ENCODE results near the gene DNAJC27.

Gene DNAJC27

DNA sequence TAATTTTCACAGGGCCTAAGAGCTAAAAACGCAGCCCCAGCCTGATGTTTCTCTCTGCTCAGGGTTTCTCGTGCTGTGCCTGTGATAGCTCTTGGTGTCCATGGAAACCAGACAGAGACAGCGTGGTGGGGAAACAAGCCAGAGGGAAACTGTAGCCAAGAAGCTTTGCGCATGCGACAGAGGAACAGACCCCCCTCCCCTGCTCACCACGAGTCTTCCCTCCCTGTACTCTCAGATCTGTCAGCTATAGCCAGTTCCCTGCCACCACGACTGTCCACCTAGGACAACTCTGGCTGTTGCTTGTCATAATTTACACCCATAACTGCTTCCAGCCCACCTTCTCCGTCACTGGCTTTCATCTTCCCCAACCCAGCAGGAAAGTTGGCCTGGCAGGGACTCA is 13.2 kb upstream of the DNAJC27 start:
- Mint-ChIP-seq H3K4me1 (ENCODE audit: low read depth) (no peaks in the 10 kb centered on the region), H3K9me3 (no peaks in the 10 kb centered on the region), H3K27me3 (ENCODE audit: low read depth) (peaks cover 17% of the 10 kb centered on the region), H3K27ac (no peak overlapping the region), H3K4me3 (no peak overlapping the region), H3K36me3 (ENCODE audit: low read depth) (no peaks in the 10 kb centered on the region)

DNA sequence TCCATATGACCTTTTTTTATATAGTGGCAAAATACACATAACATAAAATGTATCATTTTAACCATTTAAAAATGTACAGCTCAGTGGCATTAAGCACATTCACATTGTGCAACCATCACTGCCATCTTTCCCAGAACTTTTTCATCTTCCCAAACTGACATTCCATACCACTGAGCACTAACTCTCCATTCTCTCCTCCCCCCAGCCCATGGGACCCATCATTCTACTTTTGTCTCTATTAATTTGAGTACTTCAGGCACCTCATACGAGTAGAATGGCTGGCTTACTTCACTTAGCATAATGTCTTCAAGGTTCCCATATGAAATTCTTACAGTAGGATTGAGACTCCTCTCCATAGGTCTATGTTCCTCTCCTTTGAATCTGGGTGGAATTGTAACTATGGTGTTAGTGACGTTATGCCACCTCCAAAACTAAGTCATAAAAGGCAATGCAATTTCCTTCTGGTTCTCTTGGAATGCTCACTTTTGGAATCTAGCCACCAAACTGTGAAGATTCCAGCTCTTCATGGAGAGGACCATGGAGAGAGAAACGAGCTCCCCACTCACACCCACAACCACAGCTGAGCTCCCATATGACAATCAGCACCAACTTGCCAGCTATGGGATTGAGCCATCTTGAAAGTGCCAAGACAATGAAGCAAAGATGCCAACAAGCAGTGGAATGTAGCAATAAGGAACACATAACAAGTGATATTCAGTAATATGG is 9.8 kb upstream of the DNAJC27 start:
- Mint-ChIP-seq H3K4me3 (no peak overlapping the region), H3K27me3 (ENCODE audit: low read depth) (peaks cover 17% of the 10 kb centered on the region), H3K27ac (no peak overlapping the region), H3K36me3 (ENCODE audit: low read depth) (no peaks in the 10 kb centered on the region), H3K4me1 (ENCODE audit: low read depth) (no peaks in the 10 kb centered on the region), H3K9me3 (no peaks in the 10 kb centered on the region)

DNA sequence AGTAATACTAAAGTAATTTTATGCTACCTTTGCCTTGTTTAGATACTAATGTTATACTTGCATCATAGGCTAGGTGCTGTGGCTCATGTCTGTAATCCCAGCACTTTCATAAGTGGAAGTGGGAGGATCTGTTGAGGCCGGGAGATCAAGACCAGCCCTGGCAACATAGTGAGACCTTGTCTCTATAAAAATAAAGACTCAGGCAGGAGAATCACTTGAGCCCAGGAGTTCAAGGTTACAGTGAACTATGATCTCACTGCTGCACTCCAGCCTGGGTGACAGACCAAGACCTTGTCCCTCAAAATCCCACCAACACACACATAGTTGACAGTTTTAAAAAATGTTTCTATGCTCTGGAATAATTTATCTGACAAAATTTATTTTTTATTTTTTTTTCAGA is 6.9 kb upstream of the DNAJC27 start:
- peaks cover 3% of the 10 kb centered on the region for H3K4me1 Mint-ChIP-seq (ENCODE audit: low read depth)
- no peak overlapping the region for H3K27ac Mint-ChIP-seq
- no peaks in the 10 kb centered on the region for H3K9me3 Mint-ChIP-seq
- no peaks in the 10 kb centered on the region for H3K36me3 Mint-ChIP-seq (ENCODE audit: low read depth)
- H3K4me3 Mint-ChIP-seq = no peak overlapping the region
- no peaks in the 10 kb centered on the region for H3K27me3 Mint-ChIP-seq (ENCODE audit: low read depth)

DNA sequence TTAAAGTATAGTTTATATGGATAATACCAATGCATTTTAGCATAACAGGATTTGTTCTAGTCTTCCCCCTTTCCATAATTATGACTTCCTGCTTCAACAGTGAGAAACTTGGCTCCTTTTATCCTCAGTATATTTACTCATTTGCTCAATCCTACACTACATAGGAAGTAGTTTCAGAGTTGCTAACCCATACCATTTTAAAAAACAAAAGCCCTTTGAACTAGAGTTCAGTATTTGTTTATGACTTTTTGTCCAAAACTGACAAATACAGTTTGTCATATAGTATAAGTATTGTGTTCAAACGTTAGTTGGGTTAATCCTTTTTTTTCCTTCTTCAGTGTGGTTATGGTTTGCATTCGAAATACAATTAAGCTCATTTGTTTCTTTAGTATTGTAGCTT is 5.9 kb upstream of the DNAJC27 start:
- Mint-ChIP-seq H3K36me3 (ENCODE audit: low read depth) (no peaks in the 10 kb centered on the region), H3K4me3 (no peak overlapping the region), H3K9me3 (no peaks in the 10 kb centered on the region), H3K4me1 (ENCODE audit: low read depth) (peaks cover 6% of the 10 kb centered on the region), H3K27ac (no peak overlapping the region), H3K27me3 (ENCODE audit: low read depth) (no peaks in the 10 kb centered on the region)

DNA sequence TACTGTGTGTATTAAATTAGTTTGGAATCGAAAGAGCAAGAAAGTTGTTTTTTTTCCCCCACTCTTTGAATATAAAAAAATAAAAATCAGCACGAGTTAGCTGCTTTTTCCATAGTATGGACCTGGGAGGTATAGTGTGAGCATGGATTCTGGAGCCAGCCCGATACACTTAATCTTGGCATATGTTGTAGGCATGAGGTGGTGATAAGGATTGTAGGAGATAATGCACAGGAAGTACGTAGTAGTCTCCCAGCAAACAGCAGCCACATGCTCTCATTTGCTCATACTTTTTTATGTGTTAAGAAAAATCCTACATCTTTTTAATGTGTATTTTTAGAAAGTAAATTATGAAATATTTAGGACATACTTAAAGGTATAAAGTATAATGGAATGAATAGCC is 2.1 kb upstream of the DNAJC27 start:
- H3K4me3 Mint-ChIP-seq = no peak overlapping the region

DNA sequence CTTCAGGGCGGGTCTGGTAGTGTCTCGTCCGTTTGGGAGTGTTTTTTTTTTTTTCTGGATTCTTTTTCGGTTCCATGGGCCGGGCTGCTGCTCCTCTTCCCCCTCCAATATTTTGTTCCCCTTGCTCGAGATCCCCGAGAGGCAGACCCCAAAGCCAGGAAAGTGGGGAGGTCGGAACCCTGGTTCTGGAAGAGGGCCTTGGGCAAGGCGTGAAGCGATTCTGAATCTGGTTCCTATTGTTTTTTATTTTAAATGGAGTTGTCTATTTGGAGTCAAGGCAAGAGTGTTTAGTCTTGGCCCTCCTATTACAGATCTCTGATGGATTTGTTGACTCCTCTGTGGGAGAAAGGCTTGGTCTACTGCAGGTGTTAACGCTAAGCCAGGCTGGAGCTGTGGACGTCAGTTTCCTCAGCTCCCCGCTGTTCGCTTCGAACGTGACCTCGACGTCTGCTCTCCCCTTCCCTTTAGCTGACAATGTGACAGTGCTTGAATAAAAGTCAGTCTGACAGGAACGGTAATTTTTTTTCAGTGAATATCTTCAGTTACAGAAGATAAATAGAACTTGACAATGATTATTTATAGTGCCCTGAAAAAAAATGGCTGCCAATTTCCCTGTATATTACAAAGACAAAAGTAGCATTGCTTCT is 683 bp upstream of the DNAJC27 start:
- Mint-ChIP-seq H3K4me1 (ENCODE audit: low read depth) (peaks cover 17% of the 10 kb centered on the region), H3K27me3 (ENCODE audit: low read depth) (no peaks in the 10 kb centered on the region), H3K27ac (peak overlapping the region; percentile 100), H3K9me3 (no peaks in the 10 kb centered on the region), H3K4me3 (peak overlapping the region; percentile 96), H3K36me3 (ENCODE audit: low read depth) (no peaks in the 10 kb centered on the region)

More for the DNA sequence above, 2.1 kb upstream of the DNAJC27 start:
- Mint-ChIP-seq H3K4me1 (ENCODE audit: low read depth) (peaks cover 16% of the 10 kb centered on the region), H3K27me3 (ENCODE audit: low read depth) (no peaks in the 10 kb centered on the region), H3K36me3 (ENCODE audit: low read depth) (no peaks in the 10 kb centered on the region), H3K9me3 (no peaks in the 10 kb centered on the region), H3K27ac (peak overlapping the region; percentile 7)

DNA sequence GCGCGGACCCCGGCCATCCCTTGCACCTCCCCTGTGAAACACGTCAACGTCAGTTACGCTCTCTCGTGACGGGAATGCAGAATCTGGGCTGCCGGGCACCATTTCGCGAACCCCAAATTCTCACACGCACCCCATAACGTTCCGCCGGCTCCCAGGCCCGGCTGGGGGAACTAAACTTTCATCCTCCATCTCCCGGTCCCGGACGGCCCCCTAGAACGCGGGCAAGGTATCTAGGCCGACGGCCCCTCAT is 544 bp downstream of the DNAJC27 start:
- Mint-ChIP-seq H3K9me3 (no peaks in the 10 kb centered on the region), H3K36me3 (ENCODE audit: low read depth) (peaks cover 9% of the 10 kb centered on the region), H3K27me3 (ENCODE audit: low read depth) (no peaks in the 10 kb centered on the region), H3K4me3 (peak overlapping the region; percentile 96), H3K4me1 (ENCODE audit: low read depth) (peaks cover 17% of the 10 kb centered on the region), H3K27ac (peak overlapping the region; percentile 100)

DNA sequence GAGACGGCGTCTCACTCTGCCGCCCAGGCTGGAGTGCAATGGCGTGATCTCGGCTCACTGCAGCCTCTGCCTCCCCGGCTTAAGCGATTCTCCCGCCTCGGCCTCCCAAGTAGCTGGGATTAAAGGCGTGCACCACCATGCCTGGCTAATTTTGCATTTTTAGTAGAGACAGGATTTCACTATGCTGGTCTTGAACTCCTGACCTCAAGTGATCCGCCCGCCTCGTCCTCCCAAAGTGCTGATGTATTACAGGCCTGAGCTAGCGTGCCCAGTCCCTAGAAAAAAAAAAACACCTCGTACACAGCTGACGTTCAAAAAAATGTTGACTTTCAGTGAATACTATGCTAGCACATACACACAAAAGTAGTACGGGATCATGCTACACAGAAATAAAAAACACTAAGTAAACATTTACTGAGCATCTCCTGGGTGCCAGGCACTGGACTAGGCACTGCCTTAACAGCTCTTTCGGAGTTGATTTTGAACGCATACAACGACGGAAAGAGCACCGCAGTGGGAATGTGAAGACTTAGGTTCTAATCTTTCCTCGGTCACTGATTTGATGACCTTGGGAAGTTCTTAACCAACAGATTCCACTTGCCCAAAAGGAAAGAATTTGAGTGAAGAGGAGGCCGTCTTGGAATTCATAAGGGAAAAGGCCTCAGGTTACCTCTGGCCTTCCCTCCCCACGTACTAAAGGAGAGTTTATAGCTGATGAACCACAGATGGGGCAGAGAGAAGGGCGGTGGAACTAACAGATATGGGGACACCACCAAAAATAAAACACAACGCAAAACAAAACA is 1.1 kb downstream of the DNAJC27 start:
- peak overlapping the region; percentile 100 for H3K27ac Mint-ChIP-seq
- H3K9me3 Mint-ChIP-seq = no peaks in the 10 kb centered on the region
- peaks cover 13% of the 10 kb centered on the region for H3K36me3 Mint-ChIP-seq (ENCODE audit: low read depth)
- peak overlapping the region; percentile 96 for H3K4me3 Mint-ChIP-seq
- H3K27me3 Mint-ChIP-seq (ENCODE audit: low read depth) = no peaks in the 10 kb centered on the region
- H3K4me1 Mint-ChIP-seq (ENCODE audit: low read depth) = peaks cover 17% of the 10 kb centered on the region

DNA sequence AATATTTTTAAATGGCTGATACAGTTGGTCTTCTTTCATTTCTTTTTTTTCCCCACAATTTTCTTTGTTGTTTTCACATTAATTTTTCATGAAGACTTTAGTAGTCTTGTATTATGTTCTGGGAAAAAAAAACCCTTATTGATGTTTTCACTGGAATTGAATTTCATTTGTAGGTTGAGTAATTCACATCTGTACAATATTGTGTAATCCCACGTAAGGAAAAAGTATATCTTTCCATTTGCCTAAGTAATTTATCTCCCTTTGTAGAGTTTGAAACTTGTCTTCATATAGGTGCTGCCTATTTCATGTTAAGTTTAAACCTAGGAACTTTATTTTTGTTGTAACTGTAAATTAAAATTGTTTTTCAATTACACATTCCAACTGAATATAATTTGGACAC is 2.0 kb downstream of the DNAJC27 start:
- peaks cover 13% of the 10 kb centered on the region for H3K36me3 Mint-ChIP-seq (ENCODE audit: low read depth)
- no peak overlapping the region for H3K27ac Mint-ChIP-seq
- peaks cover 15% of the 10 kb centered on the region for H3K4me1 Mint-ChIP-seq (ENCODE audit: low read depth)
- H3K27me3 Mint-ChIP-seq (ENCODE audit: low read depth) = no peaks in the 10 kb centered on the region
- no peaks in the 10 kb centered on the region for H3K9me3 Mint-ChIP-seq
- H3K4me3 Mint-ChIP-seq = no peak overlapping the region

DNA sequence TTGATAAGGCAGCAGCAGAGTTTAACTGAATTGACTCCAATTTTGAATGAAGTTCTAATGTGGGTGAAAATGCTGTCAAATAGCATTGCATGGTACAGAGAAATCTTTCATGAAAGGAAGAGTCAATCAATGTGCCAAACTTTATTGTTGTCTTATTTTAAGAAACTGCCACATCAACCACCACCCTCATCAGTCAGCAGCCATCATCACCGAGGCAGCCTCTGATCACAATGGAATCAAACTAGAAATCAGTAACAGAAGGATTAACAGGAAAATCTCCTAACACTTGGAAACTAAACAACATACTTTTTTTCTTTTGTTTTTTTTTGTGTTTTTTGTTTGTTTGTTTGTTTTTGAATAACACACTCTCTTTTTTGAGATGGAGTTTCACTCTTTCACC is 9.9 kb downstream of the DNAJC27 start:
- peaks cover 58% of the 10 kb centered on the region for H3K36me3 Mint-ChIP-seq (ENCODE audit: low read depth)
- no peaks in the 10 kb centered on the region for H3K27me3 Mint-ChIP-seq (ENCODE audit: low read depth)
- no peaks in the 10 kb centered on the region for H3K9me3 Mint-ChIP-seq
- peaks cover 9% of the 10 kb centered on the region for H3K4me1 Mint-ChIP-seq (ENCODE audit: low read depth)
- no peak overlapping the region for H3K27ac Mint-ChIP-seq
- H3K4me3 Mint-ChIP-seq = no peak overlapping the region

DNA sequence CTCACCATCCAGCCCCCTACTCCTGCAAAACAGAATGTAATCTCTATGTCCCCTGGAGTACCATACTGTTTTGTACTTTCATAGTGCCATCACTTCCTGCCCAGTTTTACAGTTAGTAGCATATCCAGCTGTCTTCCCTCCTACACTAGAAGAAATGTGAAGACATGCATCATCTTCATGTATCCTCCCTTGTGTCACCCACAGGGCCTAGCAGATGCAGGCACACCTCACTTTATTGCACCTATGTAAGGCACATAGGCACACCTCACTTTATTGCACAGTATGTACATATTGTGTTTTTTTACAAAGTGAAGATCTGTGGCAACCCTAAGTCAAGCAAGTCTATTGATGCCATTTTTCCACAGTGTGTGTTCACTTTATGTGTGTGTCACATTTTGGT is 12.0 kb downstream of the DNAJC27 start:
- peaks cover 12% of the 10 kb centered on the region for H3K9me3 Mint-ChIP-seq

DNA sequence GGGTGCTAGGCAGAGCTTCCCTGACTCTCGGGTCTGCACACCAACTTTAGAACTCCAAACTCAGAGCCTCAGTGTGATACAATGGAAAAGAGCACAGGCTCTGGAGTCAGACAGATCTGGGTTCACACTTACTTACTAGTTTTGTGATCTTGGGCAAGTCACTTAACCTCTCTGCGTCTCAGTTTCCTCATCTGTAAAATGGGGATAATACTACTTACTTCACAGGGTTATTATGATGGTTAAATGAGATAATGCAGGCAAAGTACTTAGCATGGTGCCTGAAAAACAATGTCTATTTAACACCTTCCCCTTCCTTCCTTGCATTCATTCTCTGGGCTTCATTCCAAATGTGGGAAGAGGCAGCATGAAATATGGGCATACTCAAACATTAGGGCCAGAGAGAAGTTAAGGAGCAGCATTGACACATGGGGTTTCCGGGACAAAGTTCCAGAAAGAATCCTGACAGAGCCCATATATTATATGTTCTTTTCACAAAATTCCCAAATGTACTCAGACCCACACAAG is 13.3 kb downstream of the DNAJC27 start:
- Mint-ChIP-seq H3K27me3 (ENCODE audit: low read depth) (no peaks in the 10 kb centered on the region), H3K9me3 (peaks cover 12% of the 10 kb centered on the region), H3K27ac (no peak overlapping the region), H3K4me3 (no peak overlapping the region), H3K36me3 (ENCODE audit: low read depth) (peaks cover 69% of the 10 kb centered on the region), H3K4me1 (ENCODE audit: low read depth) (peaks cover 9% of the 10 kb centered on the region)

More for the DNA sequence above, 12.0 kb downstream of the DNAJC27 start:
- H3K4me1 Mint-ChIP-seq (ENCODE audit: low read depth) = peaks cover 9% of the 10 kb centered on the region
- peak overlapping the region; percentile 12 for H3K27ac Mint-ChIP-seq
- H3K27me3 Mint-ChIP-seq (ENCODE audit: low read depth) = no peaks in the 10 kb centered on the region
- H3K36me3 Mint-ChIP-seq (ENCODE audit: low read depth) = peaks cover 67% of the 10 kb centered on the region
- H3K4me3 Mint-ChIP-seq = no peak overlapping the region

DNA sequence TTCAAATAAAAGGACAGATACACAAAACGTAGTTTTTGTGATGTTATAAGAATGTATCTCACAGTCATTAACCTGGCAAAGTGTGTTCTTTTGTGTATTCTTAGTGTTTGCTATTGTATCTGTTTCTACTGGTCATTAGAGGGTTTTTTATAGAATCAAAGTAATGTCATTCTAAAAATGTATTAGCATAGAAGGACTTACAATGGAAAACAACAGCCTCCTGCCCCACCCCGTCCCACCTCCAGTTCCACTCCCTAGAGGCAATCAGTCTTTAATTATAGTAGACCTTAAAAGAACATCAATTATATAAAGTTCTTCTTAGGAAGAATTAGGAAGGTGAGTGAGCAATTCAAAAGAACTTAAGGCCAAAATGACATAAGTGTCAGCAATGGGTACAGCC is 13.8 kb downstream of the DNAJC27 start:
- Mint-ChIP-seq H3K4me1 (ENCODE audit: low read depth) (peaks cover 9% of the 10 kb centered on the region), H3K27ac (no peak overlapping the region), H3K9me3 (peaks cover 12% of the 10 kb centered on the region), H3K4me3 (no peak overlapping the region), H3K36me3 (ENCODE audit: low read depth) (peaks cover 69% of the 10 kb centered on the region), H3K27me3 (ENCODE audit: low read depth) (no peaks in the 10 kb centered on the region)

DNA sequence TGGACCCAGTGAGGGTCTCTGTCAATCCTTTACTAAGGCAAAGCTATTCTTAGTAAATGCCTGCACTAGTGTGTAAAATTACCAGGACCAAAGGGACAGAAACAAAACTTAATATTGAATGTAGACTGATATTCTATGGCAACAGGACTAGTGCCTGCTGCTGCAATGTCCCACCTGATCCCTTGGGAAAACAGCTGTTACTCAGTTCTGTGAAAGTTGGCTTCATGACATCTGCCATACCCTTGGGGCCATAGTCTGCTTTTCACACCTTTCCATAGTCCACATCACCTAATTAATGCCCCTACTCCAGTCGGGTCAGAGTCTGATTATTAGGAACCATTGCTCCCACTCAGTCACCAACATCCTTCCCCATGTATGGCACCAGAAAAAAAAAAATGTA is 14.5 kb downstream of the DNAJC27 start:
- H3K4me3 Mint-ChIP-seq = no peak overlapping the region
- H3K9me3 Mint-ChIP-seq = peaks cover 12% of the 10 kb centered on the region
- peaks cover 66% of the 10 kb centered on the region for H3K36me3 Mint-ChIP-seq (ENCODE audit: low read depth)
- H3K27ac Mint-ChIP-seq = no peak overlapping the region
- peaks cover 9% of the 10 kb centered on the region for H3K4me1 Mint-ChIP-seq (ENCODE audit: low read depth)
- H3K27me3 Mint-ChIP-seq (ENCODE audit: low read depth) = no peaks in the 10 kb centered on the region

DNA sequence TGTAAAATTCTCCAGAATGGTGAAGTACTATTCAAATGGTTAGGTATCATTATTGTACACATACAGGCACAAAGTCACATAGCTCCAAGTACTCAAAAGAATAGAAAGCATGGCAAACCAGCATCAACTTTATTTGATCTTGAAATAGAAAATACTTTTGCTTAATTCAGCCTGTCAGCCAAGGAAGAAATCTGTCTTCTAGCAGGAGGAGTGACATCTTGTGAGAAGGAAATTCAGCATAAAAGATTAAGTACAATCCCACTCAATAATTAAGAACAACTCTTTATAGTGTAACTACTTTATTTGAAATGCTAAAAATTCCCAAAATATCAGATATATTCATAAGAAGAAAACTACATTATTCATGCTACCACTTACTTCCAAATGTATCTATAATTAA is 15.8 kb downstream of the DNAJC27 start:
- Mint-ChIP-seq H3K4me3 (no peak overlapping the region), H3K4me1 (ENCODE audit: low read depth) (peaks cover 7% of the 10 kb centered on the region), H3K36me3 (ENCODE audit: low read depth) (peaks cover 66% of the 10 kb centered on the region), H3K9me3 (peaks cover 12% of the 10 kb centered on the region), H3K27me3 (ENCODE audit: low read depth) (no peaks in the 10 kb centered on the region), H3K27ac (no peak overlapping the region)
